Hepatic stellate cell (primary cell): ENCODE measurements around the gene ZNF37A.
A peak's percentile ranks its signal among the peaks of the same experiment; 100 is the strongest.
"Not testable (repeated sequence)": the region's sequence is repeated elsewhere in the genome, so short reads cannot be mapped to it uniquely, and the experiment has no call there.

Source experiments
- DNase-seq: peaks from one replicate; pipeline ENCODE4 v3.0.0; 2011; ENCODE audit warnings: low spot score

Gene ZNF37A

GRCh38 chr10:38094158-38094926 lies at the start of gene ZNF37A:
ZNF37A (plus strand) TSS chr10:38094337; CDS start chr10:38096618, 2,281 bp downstream.
- peak; percentile 79 for DNase-seq

GRCh38 chr10:38045129-38045528 lies 49.0 kb upstream of the ZNF37A start:
- DNase-seq: no peak

GRCh38 chr10:38047666-38048065 lies 46.5 kb upstream of the ZNF37A start:
- DNase-seq: no peak

- no peak for DNase-seq
These were observed 43.9 kb upstream of the ZNF37A start for GRCh38 chr10:38050212-38050611.

- peak; percentile 8 for DNase-seq
These were observed 39.8 kb upstream of the ZNF37A start for GRCh38 chr10:38054361-38054797.

GRCh38 chr10:38055274-38055894 lies 38.8 kb upstream of the ZNF37A start:
- not testable (repeated sequence) for DNase-seq

GRCh38 chr10:38069663-38070062 lies 24.5 kb upstream of the ZNF37A start:
- DNase-seq: peak; percentile 44

GRCh38 chr10:38070501-38070900 lies 23.6 kb upstream of the ZNF37A start:
- no peak for DNase-seq

GRCh38 chr10:38072552-38072951 lies 21.6 kb upstream of the ZNF37A start:
- no peak for DNase-seq

GRCh38 chr10:38076687-38077086 lies 17.4 kb upstream of the ZNF37A start:
- no peak for DNase-seq

GRCh38 chr10:38093318-38093717 lies 819 bp upstream of the ZNF37A start:
- not testable (repeated sequence) for DNase-seq

GRCh38 chr10:38093816-38094157 lies 350 bp upstream of the ZNF37A start:
- DNase-seq: no peak

GRCh38 chr10:38094927-38095574 lies 914 bp downstream of the ZNF37A start:
- no peak for DNase-seq

GRCh38 chr10:38102880-38103279 lies 8.7 kb downstream of the ZNF37A start:
- no peak for DNase-seq

- no peak for DNase-seq
These were observed 9.6 kb downstream of the ZNF37A start for GRCh38 chr10:38103756-38104155.

- no peak for DNase-seq
These were observed 18.0 kb downstream of the ZNF37A start for GRCh38 chr10:38112159-38112558.

GRCh38 chr10:38118072-38118807 lies 24.1 kb downstream of the ZNF37A start:
- DNase-seq: no peak

- no peak for DNase-seq
These were observed 24.9 kb downstream of the ZNF37A start for GRCh38 chr10:38119038-38119437.

GRCh38 chr10:38127812-38128211 lies 33.7 kb downstream of the ZNF37A start:
- no peak for DNase-seq

GRCh38 chr10:38143587-38143986 lies 49.5 kb downstream of the ZNF37A start:
- DNase-seq: no peak

- DNase-seq: no peak
These were observed 52.6 kb downstream of the ZNF37A start for GRCh38 chr10:38146579-38147333.

- no peak for DNase-seq
These were observed 53.5 kb downstream of the ZNF37A start for GRCh38 chr10:38147686-38148085.
